Thyroid gland (tissue), 4 donors: Measurements from ENCODE around the gene TNF. TPM values are rescaled to one million over a fixed set of nuclear protein-coding genes. Genes with fewer than 3 reads are reported as not detected.

Experiments
- DNase-seq, 2 donors: peaks; one replicate each; pipeline ENCODE4 v3.0.0-alpha.2; 2019
- H3K27ac ChIP-seq, 3 donors: fragments of 200-600 bp; sonication (generic); 1 replicate in 2 of 3; 2 replicates in 1 of 3; pipeline ENCODE4 v1.5.1; 2016 to 2019; ENCODE audit warnings: mild to moderate bottlenecking in 1 of 3, moderate library complexity in 1 of 3
- H3K27me3 ChIP-seq: fragments of 200-600 bp; sonication (generic); one replicate; pipeline ENCODE4 v1.5.1; 2019
- H3K36me3 ChIP-seq, 2 donors: fragments of 200-600 bp; sonication (generic); one replicate each; pipeline ENCODE4 v1.5.1; 2016 to 2019
- H3K4me1 ChIP-seq, 2 donors: fragments of 200-600 bp; sonication (generic); one replicate each; pipeline ENCODE4 v1.5.1; 2017 to 2019
- H3K4me3 ChIP-seq, 3 donors: fragments of 200-600 bp; sonication (generic); replicated peaks in 1 of 3; 1 replicate in 2 of 3; 2 replicates in 1 of 3; pipeline ENCODE4 v1.5.1; 2016; ENCODE audit warnings: mild to moderate bottlenecking in 1 of 3
- H3K9me3 ChIP-seq: fragments of 200-600 bp; sonication (generic); one replicate; pipeline ENCODE4 v1.5.1; 2017
- CTCF ChIP-seq, 6 experiments: fragments of 200-600 bp in 3 of 6; fragments of 450-650 bp in 3 of 6; sonication (generic) in 3 of 6; IDR thresholded peaks; one replicate each; pipeline ENCODE4 v1.5.1; 2016 to 2019; ENCODE audit warnings: antibody characterized with exemption in 6 of 6, mild to moderate bottlenecking in 2 of 6, inconsistent platforms in 1 of 6, moderate library complexity in 1 of 6
- POLR2A ChIP-seq, 2 donors: fragments of 450-650 bp; IDR thresholded peaks; one replicate each; pipeline ENCODE4 v1.6.1; 2017; ENCODE audit warnings: antibody characterized with exemption in 2 of 2, mild to moderate bottlenecking in 2 of 2, moderate library complexity in 1 of 2
- whole genome bisulfite sequencing, 2 donors: methylation state at CpG; one replicate each; pipeline ENCODE4 v1.1.5; 2017; 5-methylcytosine and 5-hydroxymethylcytosine counted together
- intact Hi-C: fragments of 100-400 bp; cut with DNase I; formaldehyde crosslinking; loops from one replicate; pipeline ENCODE4 v1.15.1; 2023
- total RNA-seq, 4 donors: library from RNA; depleted of rRNA; stranded (reverse); fragments of >200 nt; gene quantifications; one replicate each; pipeline ENCODE4 v1.2.3, GENCODE V29; 2016

TNF gene
- total RNA-seq, 4 donors from 2014 or later, result 0.42 TPM; not detected in 3

GRCh38 chr6:31567531-31568370 is 7.6 kb upstream of the TNF start:
- no peaks in the 10 kb centered on the region for H3K36me3 ChIP-seq
- H3K4me3 ChIP-seq, result no peak overlapping the region
- intact Hi-C loops, result no loop called here
- H3K4me1 ChIP-seq, result no peaks in the 10 kb centered on the region
- 42 to 55% methylated on average over 9 of the region's 9 CpGs for WGBS, 2 donors
- no peak for TF ChIP-seq POLR2A (IDR thresholded peaks at IDR 0.05)
- no peak for TF ChIP-seq CTCF (IDR thresholded peaks at IDR 0.05)
- H3K27me3 ChIP-seq, result no peaks in the 10 kb centered on the region
- no peaks in the 10 kb centered on the region for H3K9me3 ChIP-seq
- no peak for DNase-seq
- H3K27ac ChIP-seq, result no peak overlapping the region

GRCh38 chr6:31568537-31568961 is 6.8 kb upstream of the TNF start:
- Histone ChIP-seq H3K4me1 (no peaks in the 10 kb centered on the region), H3K27me3 (no peaks in the 10 kb centered on the region), H3K9me3 (no peaks in the 10 kb centered on the region), H3K36me3 (no peaks in the 10 kb centered on the region), H3K4me3 (no peak overlapping the region), H3K27ac (no peak overlapping the region)
- DNase-seq, result no peak
- TF ChIP-seq CTCF (IDR thresholded peaks at IDR 0.05) (no peak), POLR2A (IDR thresholded peaks at IDR 0.05) (no peak)
- WGBS, 2 donors, result 55 to 82% methylated on average over 3 of the region's 3 CpGs
- intact Hi-C loops, result no loop called here

GRCh38 chr6:31569861-31570536 is 5.4 kb upstream of the TNF start:
- WGBS, 2 donors, result 70 to 80% methylated on average over 1 of the region's 1 CpG
- H3K27me3 ChIP-seq, result no peaks in the 10 kb centered on the region
- H3K9me3 ChIP-seq, result no peaks in the 10 kb centered on the region
- no peak overlapping the region for H3K4me3 ChIP-seq
- no peak overlapping the region for H3K27ac ChIP-seq
- TF ChIP-seq CTCF (IDR thresholded peaks at IDR 0.05) (no peak), POLR2A (IDR thresholded peaks at IDR 0.05) (no peak)
- no peaks in the 10 kb centered on the region for H3K36me3 ChIP-seq
- no peaks in the 10 kb centered on the region for H3K4me1 ChIP-seq
- intact Hi-C loops, result no loop called here
- DNase-seq, result no peak

- no peak for TF ChIP-seq POLR2A (IDR thresholded peaks at IDR 0.05)
- TF ChIP-seq CTCF (IDR thresholded peaks at IDR 0.05), result no peak
- Histone ChIP-seq H3K27ac (no peak within 1 kb of the TSS), H3K27me3 (no peaks in the 10 kb centered on the region), H3K4me3 (no peak within 1 kb of the TSS), H3K4me1 (no peaks in the 10 kb centered on the region), H3K36me3 (no peaks in the 10 kb centered on the region), H3K9me3 (no peaks in the 10 kb centered on the region)
- intact Hi-C loops, result no loop called here
- DNase-seq, result no peak
- 86 to 89% methylated on average over 27 of the region's 27 CpGs for WGBS, 2 donors
Measured at GRCh38 chr6:31572041-31572911, 3.1 kb upstream of the TNF start, which contains the start of gene LTA. Gene LTA (plus strand): TSS chr6:31572289. CDS start chr6:31572743, 454 bp downstream.
